HG03095 (cell line): ENCODE results near the gene KIF5B.
"Not testable (repeated sequence)": the region's sequence is repeated elsewhere in the genome, so short reads cannot be mapped to it uniquely, and the experiment has no call there.

ENCODE experiments used
- ATAC-seq: cut with Tn5 transposase; IDR thresholded peaks from one replicate; pipeline ENCODE4 v1.9.1; 2021; ENCODE audit warnings: moderate library complexity; ENCODE audit not compliant: unreplicated experiment

KIF5B gene

GRCh38 chr10:32060347-32060746, 4.1 kb upstream of the KIF5B start:
- ATAC-seq, result no peak

DNA sequence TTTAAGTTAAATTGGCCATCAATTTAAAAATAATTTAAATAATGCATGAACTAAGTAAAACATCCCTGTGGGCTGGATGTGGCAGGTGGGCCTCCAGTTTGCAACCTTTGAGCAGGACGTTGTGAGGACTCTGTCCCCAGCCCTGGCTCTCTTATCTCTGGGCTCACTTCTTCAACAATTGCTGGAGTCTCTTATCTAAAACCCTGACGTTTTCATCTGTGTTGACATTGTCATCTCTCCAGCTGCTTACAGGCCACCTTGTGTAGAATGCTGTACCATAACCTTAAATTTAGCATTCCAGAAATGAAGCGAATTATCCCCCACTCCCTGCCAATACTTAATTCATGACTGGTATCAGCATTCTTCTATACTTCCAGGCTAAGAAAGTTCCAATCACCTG, 3.2 kb upstream of the KIF5B start:
- ATAC-seq, result no peak

DNA sequence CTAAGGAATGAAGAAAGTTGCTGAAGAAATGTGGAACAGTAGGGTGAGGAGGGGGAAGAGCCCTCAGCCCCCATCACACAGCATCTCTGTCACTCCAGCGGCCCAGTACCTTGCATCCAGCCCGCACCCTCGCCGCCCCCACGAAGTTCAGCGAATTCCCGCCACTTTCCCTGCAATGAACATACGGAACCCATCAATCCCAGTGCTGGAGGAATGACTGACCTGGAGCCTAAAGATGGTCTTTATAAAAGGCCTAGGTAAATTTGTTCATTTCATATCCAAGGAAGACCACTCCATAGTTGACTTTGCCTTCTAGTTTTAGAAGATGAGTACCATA, 779 bp upstream of the KIF5B start:
- ATAC-seq, result no peak

DNA sequence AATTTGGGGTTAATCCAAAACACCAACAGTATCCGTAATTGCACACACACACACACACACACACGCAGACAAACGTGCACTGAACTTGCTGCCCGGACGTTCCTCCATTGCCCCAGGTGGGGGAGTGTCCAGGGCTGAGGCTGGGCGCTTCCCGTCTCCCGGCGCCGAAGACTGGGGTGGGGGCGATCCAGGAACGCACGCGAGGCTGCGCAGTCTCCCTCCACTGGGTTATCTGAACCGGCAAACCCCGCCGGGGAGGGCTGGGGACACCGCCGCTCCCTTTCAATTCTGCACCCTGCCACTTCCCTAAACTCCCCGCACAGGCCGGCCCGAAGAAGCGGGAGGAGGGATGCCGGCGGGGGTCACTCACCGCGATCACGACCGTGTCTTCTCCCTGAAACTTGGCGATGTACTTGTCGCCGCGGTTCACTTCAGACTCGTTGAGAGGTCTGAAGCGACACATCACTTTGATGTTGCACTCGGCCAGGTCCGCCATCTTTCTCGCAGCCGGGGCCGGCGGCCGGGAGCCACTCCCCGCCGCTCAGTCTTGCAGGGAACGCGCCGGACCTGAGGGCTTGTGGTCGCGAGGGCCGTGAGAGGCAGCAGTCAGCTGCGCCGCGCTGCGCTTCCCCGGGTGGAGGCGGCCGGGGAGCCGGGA, 618 bp downstream of the KIF5B start:
- peak; percentile 31 for ATAC-seq

- ATAC-seq, result no peak
Observed at GRCh38 chr10:32054094-32054493, 2.1 kb downstream of the KIF5B start.

GRCh38 chr10:32053392-32053791, 2.8 kb downstream of the KIF5B start:
- not testable (repeated sequence) for ATAC-seq

- ATAC-seq, result no peak
Observed at GRCh38 chr10:32051926-32052325, 4.3 kb downstream of the KIF5B start.

GRCh38 chr10:32050177-32050576, 6.0 kb downstream of the KIF5B start:
- no peak for ATAC-seq

GRCh38 chr10:32049113-32049512, 7.1 kb downstream of the KIF5B start:
- ATAC-seq, result no peak

DNA sequence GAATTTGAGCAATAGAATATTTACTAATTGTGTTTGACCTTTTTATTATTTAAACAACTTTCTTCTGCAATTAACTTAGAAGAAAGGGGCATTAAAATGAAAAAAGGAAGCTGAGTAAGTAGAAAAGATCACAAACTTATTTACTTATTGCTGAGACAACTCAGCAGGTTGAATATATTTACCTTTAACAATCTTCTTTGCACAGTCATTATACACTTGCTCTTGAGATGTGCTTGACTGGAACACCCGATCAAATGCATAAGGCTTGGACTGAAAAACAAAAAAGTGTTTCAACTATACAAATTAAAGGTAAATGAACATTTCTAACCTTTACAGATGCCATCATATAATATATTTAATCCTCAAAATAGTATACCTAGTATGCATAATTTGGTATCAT, 7.9 kb downstream of the KIF5B start:
- ATAC-seq, result no peak

GRCh38 chr10:32047881-32048280, 8.3 kb downstream of the KIF5B start:
- ATAC-seq, result no peak

DNA sequence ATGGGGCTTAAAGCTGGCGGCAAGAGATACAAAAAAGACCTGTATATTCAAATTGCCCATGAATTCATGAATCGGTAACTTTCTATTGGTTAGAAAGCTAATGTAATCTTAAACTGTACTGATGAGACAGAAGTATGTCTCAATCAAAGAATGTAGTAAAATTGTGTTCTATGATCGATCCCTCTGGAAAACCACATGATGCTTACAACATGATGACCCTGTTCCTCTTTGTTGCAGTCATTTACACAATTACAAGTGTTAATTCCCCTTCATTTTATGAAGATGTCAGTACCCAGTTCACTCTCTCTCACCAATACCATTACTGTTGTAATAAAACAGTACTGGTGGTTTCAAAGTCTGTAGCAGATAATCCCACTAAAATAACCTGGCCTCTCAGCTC, 10.1 kb downstream of the KIF5B start:
- no peak for ATAC-seq

DNA sequence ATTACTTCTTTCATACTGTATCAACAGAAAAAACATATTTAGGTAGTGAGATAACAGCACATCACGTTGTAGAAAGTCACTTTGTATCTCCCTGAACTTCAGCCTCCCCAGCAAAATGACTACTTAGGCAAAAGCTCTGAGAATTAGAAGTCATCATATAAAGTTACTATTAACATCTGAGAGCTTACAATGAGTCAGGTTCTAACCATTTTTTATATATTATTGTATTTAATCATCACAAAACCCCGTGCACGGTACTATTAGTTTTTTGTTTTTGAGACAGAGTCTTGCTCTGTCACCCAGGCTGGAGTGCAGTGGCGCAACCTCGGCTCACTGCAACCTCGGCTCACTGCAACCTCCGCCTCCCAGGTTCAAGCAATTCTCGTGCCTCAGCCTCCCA, 13.5 kb downstream of the KIF5B start:
- ATAC-seq, result not testable (repeated sequence)

- ATAC-seq, result no peak
Observed at GRCh38 chr10:32041290-32042028, 14.8 kb downstream of the KIF5B start.

DNA sequence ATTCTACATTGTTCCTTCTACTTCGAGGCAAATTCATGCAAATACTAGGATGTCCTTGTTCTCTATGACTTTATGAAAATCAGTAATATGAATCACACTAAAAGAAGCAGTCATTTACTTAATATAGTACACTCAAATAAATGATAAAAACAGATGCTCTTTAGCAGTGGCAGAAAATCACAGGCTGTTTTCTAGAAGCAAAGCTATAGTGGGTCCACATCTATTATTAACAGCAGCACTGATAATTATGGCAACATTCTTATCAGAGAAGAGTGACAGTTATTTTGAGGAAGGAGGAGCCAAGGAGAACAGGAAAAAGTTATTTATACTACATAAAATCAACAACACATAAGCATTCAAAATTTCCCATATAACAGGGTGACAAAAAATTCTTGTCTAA, 16.5 kb downstream of the KIF5B start:
- no peak for ATAC-seq

DNA sequence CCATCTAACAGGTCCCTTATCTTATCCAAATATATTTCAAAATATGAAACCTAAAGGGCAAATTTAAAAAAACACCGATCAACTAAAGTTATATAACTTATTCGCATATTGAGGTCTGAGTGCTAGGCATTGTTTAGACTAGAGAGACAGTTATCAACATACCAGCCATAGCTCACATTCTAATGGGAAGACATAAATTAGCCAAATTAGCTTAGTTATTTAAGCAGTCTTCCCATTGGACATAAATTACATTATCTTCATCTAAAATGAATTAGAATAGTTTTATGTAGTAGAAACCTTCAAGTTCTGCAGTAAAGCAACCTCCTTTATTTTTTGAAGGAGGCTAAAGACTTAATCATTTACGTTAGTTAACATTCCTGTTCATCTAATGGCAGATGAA, 17.4 kb downstream of the KIF5B start:
- ATAC-seq, result no peak

DNA sequence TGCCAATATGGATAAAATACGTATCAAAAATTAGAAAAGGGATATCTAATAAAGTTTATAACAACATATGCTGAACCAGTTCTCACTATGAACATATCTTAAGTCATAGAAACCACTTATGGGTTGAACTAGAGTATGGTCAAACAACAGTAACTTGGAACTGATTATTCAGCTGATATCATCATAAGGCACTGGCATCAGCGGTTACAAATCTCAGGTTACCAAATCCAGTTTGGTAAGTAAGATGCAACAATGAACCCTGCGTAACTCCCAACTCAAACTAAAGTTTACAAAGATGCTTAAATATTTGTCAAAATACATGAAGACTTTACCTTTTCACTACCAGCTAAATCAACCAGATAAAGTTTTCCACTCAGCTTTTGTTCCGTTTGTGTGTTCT, 19.3 kb downstream of the KIF5B start:
- ATAC-seq, result no peak

GRCh38 chr10:32035038-32035437, 21.2 kb downstream of the KIF5B start:
- ATAC-seq, result no peak

- ATAC-seq, result no peak
Observed at GRCh38 chr10:32033171-32033570, 23.1 kb downstream of the KIF5B start.

DNA sequence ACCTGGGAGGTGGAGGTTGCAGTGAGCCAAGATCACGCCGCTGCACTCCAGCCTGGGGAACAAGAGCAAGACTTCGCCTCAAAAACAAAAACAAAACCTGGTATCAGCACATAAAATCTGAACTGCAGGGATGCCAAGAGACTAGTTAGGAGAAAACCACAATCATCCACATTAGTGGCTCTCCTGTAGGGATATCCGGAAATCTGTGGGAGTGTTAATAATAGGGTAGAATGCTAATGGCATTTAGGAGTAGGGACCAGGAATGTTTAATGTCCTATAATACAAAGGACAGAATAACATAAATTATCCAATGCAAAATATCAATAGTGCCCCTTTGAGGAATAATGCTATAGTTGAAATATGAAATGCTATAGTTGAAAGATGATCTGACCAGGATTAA, 24.3 kb downstream of the KIF5B start:
- no peak for ATAC-seq

DNA sequence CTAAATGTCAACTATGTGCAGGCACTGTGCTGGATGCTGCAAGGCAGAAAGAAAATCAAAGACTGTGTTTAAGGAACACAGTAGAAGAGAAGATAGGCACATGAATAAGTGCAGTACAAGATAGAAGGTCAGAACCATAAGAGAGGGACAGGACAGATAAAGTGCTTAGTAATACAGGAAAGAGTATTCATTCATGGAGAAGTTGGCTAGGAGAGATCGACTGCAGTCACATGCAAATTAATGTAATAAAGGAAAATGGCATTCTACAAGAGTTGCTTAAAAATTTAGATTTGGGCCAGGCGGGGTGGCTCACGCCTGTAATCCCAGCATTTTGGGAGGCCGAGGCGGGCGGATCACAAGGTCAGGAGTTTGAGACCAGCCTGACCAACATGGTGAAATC, 24.8 kb downstream of the KIF5B start:
- no peak for ATAC-seq

DNA sequence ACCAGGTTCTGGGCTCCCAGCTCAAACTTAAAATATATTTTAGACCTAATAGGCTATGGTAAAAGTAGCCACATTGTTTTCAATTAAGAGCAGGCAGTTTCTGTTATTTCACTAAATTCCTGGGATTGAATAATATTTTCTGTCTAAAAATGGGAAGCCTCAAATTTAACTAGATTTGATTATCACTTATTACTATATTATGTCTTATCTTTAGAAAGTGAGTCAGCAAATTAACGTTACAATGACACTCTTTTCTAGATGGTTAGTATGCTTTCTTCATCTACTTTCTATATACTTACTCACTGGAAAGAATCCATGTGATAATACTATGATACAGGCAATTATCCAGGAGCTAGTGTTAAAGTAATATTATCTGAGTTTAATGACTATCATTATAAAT, 27.5 kb downstream of the KIF5B start:
- no peak for ATAC-seq

DNA sequence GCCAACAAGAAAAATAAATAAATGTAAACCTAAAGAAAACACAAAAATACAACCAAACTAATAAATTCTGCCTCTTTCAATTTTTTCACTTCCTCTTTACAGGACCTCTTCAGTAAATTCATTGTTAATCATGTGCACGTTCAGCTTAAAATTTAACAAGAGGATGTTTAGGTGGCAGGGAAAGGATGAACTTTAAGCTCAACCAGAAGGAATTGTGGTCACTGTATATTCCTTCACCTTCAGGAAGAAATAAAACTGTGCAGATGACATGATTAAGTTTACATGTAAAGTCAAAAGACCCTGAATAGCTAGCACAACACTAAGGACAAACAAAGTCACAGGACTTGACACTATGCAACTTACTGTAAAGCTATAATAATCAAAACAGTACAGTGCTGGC, 33.0 kb downstream of the KIF5B start:
- ATAC-seq, result no peak
